ENCODE measurements around the gene ZBTB6. TPM values are rescaled to one million over a fixed set of nuclear protein-coding genes. Genes with fewer than 3 reads are reported as not detected.

Gene ZBTB6
- total and polyA plus RNA-seq, 9 of the 15 experiments (the other 6 are each of a cell fraction or from before 2014, with no cell fraction given), result 1.4 to 7.2 (median 5.3) TPM

GRCh38 chr9:122940749-122941581 is 27.8 kb upstream of the ZBTB6 start, which contains the start of gene RABGAP1 (continued):
- TF ChIP-seq, protein P1, sequence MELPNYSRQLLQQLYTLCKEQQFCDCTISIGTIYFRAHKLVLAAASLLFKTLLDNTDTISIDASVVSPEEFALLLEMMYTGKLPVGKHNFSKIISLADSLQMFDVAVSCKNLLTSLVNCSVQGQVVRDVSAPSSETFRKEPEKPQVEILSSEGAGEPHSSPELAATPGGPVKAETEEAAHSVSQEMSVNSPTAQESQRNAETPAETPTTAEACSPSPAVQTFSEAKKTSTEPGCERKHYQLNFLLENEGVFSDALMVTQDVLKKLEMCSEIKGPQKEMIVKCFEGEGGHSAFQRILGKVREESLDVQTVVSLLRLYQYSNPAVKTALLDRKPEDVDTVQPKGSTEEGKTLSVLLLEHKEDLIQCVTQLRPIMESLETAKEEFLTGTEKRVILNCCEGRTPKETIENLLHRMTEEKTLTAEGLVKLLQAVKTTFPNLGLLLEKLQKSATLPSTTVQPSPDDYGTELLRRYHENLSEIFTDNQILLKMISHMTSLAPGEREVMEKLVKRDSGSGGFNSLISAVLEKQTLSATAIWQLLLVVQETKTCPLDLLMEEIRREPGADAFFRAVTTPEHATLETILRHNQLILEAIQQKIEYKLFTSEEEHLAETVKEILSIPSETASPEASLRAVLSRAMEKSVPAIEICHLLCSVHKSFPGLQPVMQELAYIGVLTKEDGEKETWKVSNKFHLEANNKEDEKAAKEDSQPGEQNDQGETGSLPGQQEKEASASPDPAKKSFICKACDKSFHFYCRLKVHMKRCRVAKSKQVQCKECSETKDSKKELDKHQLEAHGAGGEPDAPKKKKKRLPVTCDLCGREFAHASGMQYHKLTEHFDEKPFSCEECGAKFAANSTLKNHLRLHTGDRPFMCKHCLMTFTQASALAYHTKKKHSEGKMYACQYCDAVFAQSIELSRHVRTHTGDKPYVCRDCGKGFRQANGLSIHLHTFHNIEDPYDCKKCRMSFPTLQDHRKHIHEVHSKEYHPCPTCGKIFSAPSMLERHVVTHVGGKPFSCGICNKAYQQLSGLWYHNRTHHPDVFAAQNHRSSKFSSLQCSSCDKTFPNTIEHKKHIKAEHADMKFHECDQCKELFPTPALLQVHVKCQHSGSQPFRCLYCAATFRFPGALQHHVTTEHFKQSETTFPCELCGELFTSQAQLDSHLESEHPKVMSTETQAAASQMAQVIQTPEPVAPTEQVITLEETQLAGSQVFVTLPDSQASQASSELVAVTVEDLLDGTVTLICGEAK (IDR thresholded peaks at IDR 0.05), result peak; percentile 68
- TF ChIP-seq, protein P1 (CRISPR knock-in tag; IDR thresholded peaks at IDR 0.05), result no peak
- TF ChIP-seq HMG20B (CRISPR knock-in tag; IDR thresholded peaks at IDR 0.05), result 0 out of 2 replicates have a peak, but pooled peaks have one; percentile 18
- no peak for TF ChIP-seq C11orf30 (IDR thresholded peaks at IDR 0.05; ENCODE audit: low read depth)
- TF ChIP-seq ZNF146 (CRISPR knock-in tag; IDR thresholded peaks at IDR 0.05; ENCODE audit: unreplicated experiment), result no peak
- TF ChIP-seq POLR2AphosphoS5 (IDR thresholded peaks at IDR 0.05; ENCODE audit: control insufficient read depth, insufficient read depth, low read depth, low read length), result peak; percentile 40; the same call in 1 of the 2 replicates
- no peak for TF ChIP-seq GABPB2 (CRISPR knock-in tag; conservative IDR thresholded peaks at IDR 0.05)
- no peak; the same call in 1 of the 2 replicates for TF ChIP-seq NBN (IDR thresholded peaks at IDR 0.05; ENCODE audit: low read depth)
- no peak for TF ChIP-seq ZFP36 (IDR thresholded peaks at IDR 0.05; ENCODE audit: low read depth, low read length, partially characterized antibody)
- TF ChIP-seq, protein P2, sequence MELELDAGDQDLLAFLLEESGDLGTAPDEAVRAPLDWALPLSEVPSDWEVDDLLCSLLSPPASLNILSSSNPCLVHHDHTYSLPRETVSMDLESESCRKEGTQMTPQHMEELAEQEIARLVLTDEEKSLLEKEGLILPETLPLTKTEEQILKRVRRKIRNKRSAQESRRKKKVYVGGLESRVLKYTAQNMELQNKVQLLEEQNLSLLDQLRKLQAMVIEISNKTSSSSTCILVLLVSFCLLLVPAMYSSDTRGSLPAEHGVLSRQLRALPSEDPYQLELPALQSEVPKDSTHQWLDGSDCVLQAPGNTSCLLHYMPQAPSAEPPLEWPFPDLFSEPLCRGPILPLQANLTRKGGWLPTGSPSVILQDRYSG (tag; conservative IDR thresholded peaks at IDR 0.05; ENCODE audit: low read depth), result no peak
- peak in 1 of 2 experiments; percentile 69; a peak in 2 of 4 replicates for TF ChIP-seq RCOR1 (IDR thresholded peaks at IDR 0.05; ENCODE audit: borderline replicate concordance in 1 of 2, low read depth in 2 of 2, low read length in 2 of 2)
- no peak for TF ChIP-seq BDP1 (IDR thresholded peaks at IDR 0.05; ENCODE audit: insufficient read depth, insufficient read length)
- 0 out of 2 replicates have a peak, but pooled peaks have one; percentile 25 for TF ChIP-seq SPI1 (IDR thresholded peaks at IDR 0.05; ENCODE audit: borderline replicate concordance, low read depth, low read length)
- peak; percentile 61 for TF ChIP-seq ZBTB33 (CRISPR knock-in tag; IDR thresholded peaks at IDR 0.05)
